Transverse colon (tissue), 3 donors: ENCODE results near the gene PSMG1.

ENCODE experiments used
- POLR2A ChIP-seq: fragments of 450-650 bp; IDR thresholded peaks from one replicate; pipeline ENCODE4 v1.6.1; 2016; ENCODE audit warnings: antibody characterized with exemption, mild to moderate bottlenecking, moderate library complexity
- TF ChIP-seq, protein P1 (sequence below), 5 experiments: fragments of 200-600 bp in 3 of 5; fragments of 450-650 bp in 2 of 5; sonication (generic) in 3 of 5; IDR thresholded peaks; 1 replicate in 2 of 5; 2 replicates in 3 of 5; pipeline ENCODE4 v1.5.1; 2016 to 2017; ENCODE audit warnings: antibody characterized with exemption in 5 of 5, inconsistent platforms in 3 of 5, mild to moderate bottlenecking in 2 of 5, moderate library complexity in 1 of 5

DNA sequence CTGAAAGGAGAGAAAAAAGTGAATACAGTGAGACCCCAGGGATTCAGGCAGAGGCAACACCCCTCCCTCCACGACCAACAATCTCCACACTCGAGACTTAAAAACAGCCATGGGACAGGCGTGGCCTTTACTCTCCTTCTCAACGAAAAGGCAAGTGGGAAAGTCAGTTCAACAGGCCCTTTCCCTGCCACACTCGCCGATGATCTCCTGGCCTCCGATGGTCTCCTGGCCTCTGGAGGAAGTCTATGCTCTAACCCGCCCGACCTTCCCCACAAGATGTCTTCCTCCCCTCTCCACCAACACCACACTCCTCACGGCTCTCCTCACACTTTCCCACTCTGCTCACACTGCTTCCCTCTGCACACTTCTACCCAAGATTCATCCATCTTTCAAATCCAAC, 7.6 kb downstream of the PSMG1 start:
- TF ChIP-seq, protein P1, sequence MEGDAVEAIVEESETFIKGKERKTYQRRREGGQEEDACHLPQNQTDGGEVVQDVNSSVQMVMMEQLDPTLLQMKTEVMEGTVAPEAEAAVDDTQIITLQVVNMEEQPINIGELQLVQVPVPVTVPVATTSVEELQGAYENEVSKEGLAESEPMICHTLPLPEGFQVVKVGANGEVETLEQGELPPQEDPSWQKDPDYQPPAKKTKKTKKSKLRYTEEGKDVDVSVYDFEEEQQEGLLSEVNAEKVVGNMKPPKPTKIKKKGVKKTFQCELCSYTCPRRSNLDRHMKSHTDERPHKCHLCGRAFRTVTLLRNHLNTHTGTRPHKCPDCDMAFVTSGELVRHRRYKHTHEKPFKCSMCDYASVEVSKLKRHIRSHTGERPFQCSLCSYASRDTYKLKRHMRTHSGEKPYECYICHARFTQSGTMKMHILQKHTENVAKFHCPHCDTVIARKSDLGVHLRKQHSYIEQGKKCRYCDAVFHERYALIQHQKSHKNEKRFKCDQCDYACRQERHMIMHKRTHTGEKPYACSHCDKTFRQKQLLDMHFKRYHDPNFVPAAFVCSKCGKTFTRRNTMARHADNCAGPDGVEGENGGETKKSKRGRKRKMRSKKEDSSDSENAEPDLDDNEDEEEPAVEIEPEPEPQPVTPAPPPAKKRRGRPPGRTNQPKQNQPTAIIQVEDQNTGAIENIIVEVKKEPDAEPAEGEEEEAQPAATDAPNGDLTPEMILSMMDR (IDR thresholded peaks at IDR 0.05), result no peak
- no peak for TF ChIP-seq POLR2A
